GM20000 (cell line): Measurements from ENCODE around the gene PRPH2.

ENCODE experiments used
- DNase-seq: peaks from one replicate; pipeline ENCODE4 v3.0.0; 2012; ENCODE audit warnings: low spot score
- CTCF ChIP-seq: IDR thresholded peaks from 2 replicates; pipeline ENCODE4 v1.5.1; 2012; ENCODE audit warnings: mild to moderate bottlenecking, control low read depth; ENCODE audit errors: extremely low read depth, missing control alignments

Gene PRPH2

GRCh38 chr6:42762426-42762859, 40.0 kb upstream of the PRPH2 start:
- DNase-seq = no peak
- no peak for TF ChIP-seq CTCF

- no peak for DNase-seq
- no peak for TF ChIP-seq CTCF
Measured at GRCh38 chr6:42761287-42762067, 39.1 kb upstream of the PRPH2 start.

- no peak for TF ChIP-seq CTCF
- no peak for DNase-seq
Measured at GRCh38 chr6:42758756-42759430, 36.5 kb upstream of the PRPH2 start.

- no peak for DNase-seq
- TF ChIP-seq CTCF = no peak
Measured at GRCh38 chr6:42756722-42757121, 34.3 kb upstream of the PRPH2 start.

- TF ChIP-seq CTCF = no peak
- no peak for DNase-seq
Measured at GRCh38 chr6:42754759-42755158, 32.4 kb upstream of the PRPH2 start.

- no peak for DNase-seq
- no peak for TF ChIP-seq CTCF
Measured at GRCh38 chr6:42751055-42751454, 28.7 kb upstream of the PRPH2 start.

- DNase-seq = no peak
- no peak for TF ChIP-seq CTCF
Measured at GRCh38 chr6:42748203-42748898, 26.0 kb upstream of the PRPH2 start.
